HG02884 (cell line): ENCODE data around the gene SNRNP70.
"Not testable (repeated sequence)": the region's sequence is repeated elsewhere in the genome, so short reads cannot be mapped to it uniquely, and the experiment has no call there.

ENCODE experiments used
- ATAC-seq: cut with Tn5 transposase; IDR thresholded peaks from one replicate; pipeline ENCODE4 v1.9.1; 2021; ENCODE audit warnings: mild to moderate bottlenecking, moderate library complexity; ENCODE audit not compliant: unreplicated experiment

SNRNP70 gene

GRCh38 chr19:49145573-49146407, 60.5 kb downstream of the SNRNP70 start:
- no peak for ATAC-seq

GRCh38 chr19:49146408-49146770, 61.1 kb downstream of the SNRNP70 start:
- ATAC-seq = not testable (repeated sequence)

GRCh38 chr19:49148044-49148682, 62.9 kb downstream of the SNRNP70 start:
- no peak for ATAC-seq

DNA sequence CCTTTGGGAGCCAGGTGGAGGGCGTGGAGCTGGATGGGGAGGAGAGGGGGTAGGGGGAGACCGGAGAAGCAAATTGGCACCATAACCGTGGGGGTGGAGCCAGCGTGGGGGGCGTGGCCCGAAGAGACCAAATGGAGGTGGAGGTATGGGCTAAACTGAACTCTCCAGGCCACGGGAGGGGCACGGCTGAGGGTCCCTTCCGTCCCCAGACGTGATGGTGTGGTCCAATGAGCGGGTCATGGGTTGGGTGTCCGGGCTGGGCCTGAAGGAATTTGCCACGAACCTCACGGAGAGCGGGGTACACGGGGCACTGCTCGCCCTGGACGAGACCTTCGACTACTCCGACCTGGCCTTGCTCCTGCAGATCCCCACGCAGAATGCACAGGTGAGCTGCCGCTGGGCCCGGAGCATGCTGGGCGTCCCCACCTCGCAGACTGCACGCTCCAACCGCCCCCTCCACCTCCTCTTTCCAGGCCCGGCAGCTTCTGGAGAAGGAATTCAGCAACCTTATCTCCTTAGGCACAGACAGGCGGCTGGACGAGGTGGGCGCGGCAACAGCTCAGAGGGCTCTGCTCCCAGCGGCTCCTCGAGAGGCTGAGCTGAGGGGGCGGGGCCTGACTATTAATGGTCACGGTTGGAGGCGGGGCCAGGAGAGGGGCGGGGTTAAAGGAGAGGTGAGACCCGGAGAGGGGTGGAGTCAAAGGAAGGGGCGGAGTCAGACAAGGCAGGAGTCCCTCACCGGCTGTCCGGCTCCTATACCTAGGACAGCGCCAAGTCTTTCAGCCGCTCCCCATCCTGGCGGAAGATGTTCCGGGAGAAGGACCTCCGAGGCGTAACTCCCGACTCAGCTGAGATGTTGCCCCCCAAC, 63.8 kb downstream of the SNRNP70 start:
- ATAC-seq = no peak

DNA sequence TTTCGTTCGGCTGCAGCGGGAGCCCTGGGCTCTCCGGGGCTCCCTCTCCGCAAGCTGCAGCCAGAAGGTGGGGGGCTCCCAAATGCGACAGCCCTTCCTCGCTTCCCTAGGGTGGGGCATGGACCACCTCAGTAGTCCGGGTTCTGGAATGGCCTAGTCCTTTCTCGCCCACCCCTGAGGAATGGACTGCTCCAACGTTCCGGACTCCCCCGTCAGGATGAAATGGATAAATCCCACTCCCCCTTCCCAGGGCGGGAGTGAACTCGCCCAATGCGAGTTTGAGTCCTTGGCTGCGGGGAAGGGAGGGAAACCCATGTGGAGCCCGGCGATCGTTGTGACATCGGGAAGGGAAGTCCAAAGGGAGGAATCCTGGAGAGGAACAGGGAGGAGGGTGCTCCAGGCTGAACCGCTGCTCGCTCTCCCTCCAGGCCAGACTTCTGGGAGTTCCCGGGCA, 64.4 kb downstream of the SNRNP70 start:
- ATAC-seq = no peak

DNA sequence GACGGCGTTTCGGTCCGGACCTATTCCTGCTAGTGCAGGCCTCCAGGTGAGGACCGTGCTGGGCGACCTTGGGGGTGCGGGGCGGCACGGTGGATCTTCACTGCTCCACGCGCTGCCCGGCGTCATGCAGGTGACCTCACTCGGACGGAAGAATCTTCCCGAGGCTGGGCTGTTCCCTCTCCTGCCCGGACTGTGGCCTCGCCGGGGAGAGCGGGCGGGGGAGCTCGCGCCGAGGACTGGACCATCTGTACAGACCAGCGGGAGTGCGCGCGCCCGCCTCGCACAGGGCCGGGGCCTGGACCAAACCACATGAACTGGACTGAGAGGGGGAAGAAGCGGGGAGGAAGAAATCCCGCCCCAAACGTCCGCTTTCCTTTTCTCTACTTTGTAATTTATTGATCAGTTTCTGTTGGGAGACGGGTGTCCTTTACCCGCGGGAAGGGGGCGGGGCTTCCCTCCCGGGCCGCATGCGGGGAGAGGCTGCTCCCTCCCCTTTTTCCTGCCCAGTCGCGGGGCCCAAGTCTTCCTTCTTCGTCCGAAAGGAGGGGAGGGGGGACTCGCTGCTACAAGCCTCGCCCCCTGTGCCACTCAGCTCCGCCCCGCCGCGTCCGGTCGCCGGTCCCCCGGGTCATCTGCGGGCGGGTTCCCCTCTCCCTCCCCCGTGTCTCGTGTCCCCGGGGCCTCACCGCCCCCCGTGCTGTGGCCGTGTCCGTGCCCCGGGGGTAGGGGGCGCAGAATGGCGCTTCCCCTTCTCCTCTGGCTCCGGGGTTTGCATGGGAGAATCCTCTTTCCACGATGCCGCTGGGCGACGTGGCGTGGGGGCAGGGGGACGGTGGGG, 65.1 kb downstream of the SNRNP70 start:
- ATAC-seq = no peak

DNA sequence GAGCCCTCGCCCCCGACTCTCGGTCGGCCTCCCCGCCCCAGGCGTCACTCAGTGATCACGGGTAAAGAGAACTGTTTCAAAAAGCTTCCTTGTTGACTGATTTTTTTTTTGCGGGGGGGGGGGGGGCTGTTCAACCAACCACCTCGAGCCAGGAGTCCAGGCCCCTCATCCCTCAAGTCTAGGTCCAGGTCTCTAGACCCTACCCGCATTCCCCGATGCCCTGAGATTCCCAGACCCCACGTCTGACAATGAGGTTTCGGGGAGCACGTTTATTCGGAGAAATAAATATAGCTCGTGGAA, 65.6 kb downstream of the SNRNP70 start:
- no peak for ATAC-seq

GRCh38 chr19:49151267-49152118, 66.2 kb downstream of the SNRNP70 start:
- ATAC-seq = no peak

GRCh38 chr19:49152119-49152550, 66.9 kb downstream of the SNRNP70 start:
- ATAC-seq = no peak

DNA sequence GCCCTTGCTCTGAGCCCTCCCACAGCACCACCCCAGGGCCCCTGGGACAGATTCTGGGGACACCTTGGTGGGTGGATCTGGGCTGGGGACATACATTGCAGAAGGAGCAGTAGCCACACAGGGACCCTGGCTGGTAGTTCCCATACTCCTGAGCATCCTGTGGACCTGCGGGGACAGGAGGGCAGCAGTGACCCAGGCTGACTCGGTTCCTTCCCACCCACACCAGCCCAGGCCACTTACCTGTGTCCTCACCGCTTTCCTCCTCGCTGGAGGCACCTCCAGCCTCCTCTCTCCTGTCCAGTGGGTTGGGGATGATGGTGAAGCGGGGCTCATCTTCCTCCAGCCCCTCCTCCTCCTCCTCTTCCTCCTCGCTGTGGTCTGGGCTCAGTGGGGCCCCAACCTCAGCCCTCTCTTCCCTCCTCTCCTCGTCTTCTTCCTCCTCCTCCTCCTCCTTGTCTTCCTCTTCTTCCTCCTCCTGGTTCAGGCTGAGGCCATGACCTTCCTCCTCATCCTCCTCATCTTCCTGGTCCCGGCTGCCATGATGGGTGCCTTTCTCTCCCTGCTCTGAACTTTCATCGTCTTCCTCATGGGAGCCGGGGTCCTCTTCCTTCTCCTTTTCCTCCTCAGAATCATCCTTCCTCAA, 68.0 kb downstream of the SNRNP70 start:
- ATAC-seq = no peak

GRCh38 chr19:49154279-49154678, 69.0 kb downstream of the SNRNP70 start:
- no peak for ATAC-seq

DNA sequence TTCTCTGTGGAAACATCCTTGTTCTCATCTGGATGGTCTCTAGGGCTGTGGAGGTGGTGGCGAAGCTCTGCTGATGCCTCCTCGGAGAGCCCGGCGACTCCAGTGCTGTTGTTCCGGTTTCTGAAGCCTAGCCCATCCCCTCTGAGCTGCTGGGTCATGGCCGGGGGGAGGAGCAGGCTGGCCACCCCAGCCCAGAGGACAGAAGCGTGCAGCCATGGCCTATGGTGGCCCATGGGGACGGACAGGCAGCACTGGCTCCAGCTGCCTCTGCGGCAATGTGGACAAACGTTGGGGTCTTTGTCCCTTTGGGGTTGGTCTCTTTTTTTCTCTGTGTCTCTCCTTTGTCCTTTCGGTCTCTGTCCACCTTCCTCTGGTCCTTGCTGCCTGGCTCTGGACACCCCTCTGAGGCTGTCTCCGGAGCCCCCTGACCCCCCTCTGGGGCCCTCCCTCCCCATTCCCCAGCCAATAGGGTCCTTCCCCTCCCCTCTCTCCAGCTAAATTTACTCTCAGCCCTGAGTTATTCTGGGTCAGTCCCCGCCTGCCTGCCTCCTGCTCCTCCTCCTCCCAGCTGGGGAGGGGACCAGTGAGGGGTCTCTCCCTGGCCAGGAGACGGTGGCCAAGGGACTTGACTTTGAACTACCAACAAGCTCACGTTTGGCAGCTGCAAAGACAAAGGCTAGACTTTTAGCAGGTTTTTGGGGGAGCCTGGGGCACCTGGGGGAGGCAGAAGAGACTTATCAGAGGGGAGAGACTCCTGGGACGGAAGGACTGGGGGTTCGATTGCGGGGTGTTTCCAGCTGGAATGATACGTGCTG, 70.0 kb downstream of the SNRNP70 start, which contains the start of gene HRC:
HRC (minus strand) TSS at position 392 of the 815 bp plus-strand sequence; CDS start at position 233, 159 bp downstream.
- ATAC-seq = no peak

- no peak for ATAC-seq
Measured at GRCh38 chr19:49155820-49156346, 70.6 kb downstream of the SNRNP70 start.

- no peak for ATAC-seq
Measured at GRCh38 chr19:49157445-49158224, 72.4 kb downstream of the SNRNP70 start, which contains the start of gene TRPM4. Gene TRPM4, plus strand, starts transcription at chr19:49157792. Its CDS starts 75 bp downstream, at chr19:49157867.
